ENCODE data around the gene NCAPH2.

Gene NCAPH2

DNA sequence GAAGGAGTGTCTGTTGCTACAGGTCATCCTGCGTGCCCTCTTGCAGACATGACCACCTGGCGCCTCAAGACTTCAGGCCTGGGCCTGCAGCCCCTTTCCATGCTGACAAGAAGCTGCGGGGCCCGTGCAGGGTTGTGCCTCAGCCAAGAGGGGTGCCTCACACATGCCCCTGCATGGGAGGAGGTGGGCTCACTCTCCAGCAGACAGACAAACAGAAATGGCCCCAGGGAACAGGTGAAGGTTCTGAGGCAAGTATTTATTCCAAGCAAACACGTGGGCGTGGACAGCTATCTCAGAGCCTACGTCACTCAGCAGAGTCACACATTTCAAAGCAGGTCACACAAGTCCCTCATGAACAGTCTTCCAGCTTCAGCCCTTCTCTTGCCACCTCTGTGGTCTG is 60.6 kb downstream of the NCAPH2 start:
- no peak overlapping the region for H3K4me3 ChIP-seq (ENCODE audit: low read depth, low read length)
- no peak for TF ChIP-seq CTCF (IDR thresholded peaks at IDR 0.05; ENCODE audit: low read depth, low read length)

- TF ChIP-seq CTCF (IDR thresholded peaks at IDR 0.05; ENCODE audit: low read depth, low read length), result no peak
- H3K4me3 ChIP-seq (ENCODE audit: low read depth, low read length), result no peak overlapping the region
Observed at GRCh38 chr22:50569041-50569459, 61.0 kb downstream of the NCAPH2 start.

- no peak for TF ChIP-seq CTCF (IDR thresholded peaks at IDR 0.05; ENCODE audit: low read depth, low read length)
- H3K4me3 ChIP-seq (ENCODE audit: low read depth, low read length), result no peak overlapping the region
Observed at GRCh38 chr22:50569896-50570535, 62.0 kb downstream of the NCAPH2 start.

GRCh38 chr22:50570861-50571260 is 62.8 kb downstream of the NCAPH2 start:
- H3K4me3 ChIP-seq (ENCODE audit: low read depth, low read length), result no peak overlapping the region
- no peak for TF ChIP-seq CTCF (IDR thresholded peaks at IDR 0.05; ENCODE audit: low read depth, low read length)

GRCh38 chr22:50571264-50572175 is 63.5 kb downstream of the NCAPH2 start:
- H3K4me3 ChIP-seq (ENCODE audit: low read depth, low read length), result no peak overlapping the region
- TF ChIP-seq CTCF (IDR thresholded peaks at IDR 0.05; ENCODE audit: low read depth, low read length), result no peak

- no peak for TF ChIP-seq CTCF (IDR thresholded peaks at IDR 0.05; ENCODE audit: low read depth, low read length)
- H3K4me3 ChIP-seq (ENCODE audit: low read depth, low read length), result no peak overlapping the region
Observed at GRCh38 chr22:50572965-50573364, 64.9 kb downstream of the NCAPH2 start.
